Body of pancreas (tissue), 4 donors: ENCODE results near the gene OGFOD2.

Source experiments
- POLR2A ChIP-seq, 3 donors: fragments of 450-650 bp; IDR thresholded peaks; one replicate each; pipeline ENCODE4 v1.6.1; 2016; ENCODE audit warnings: antibody characterized with exemption in 3 of 3, mild to moderate bottlenecking in 2 of 3
- TF ChIP-seq, protein P1 (sequence below), 7 experiments: fragments of 450-650 bp in 4 of 7; fragments of 200-600 bp in 3 of 7; sonication (generic) in 3 of 7; IDR thresholded peaks; one replicate each; pipeline ENCODE4 v1.5.1; 2016 to 2019; ENCODE audit warnings: antibody characterized with exemption in 7 of 7

DNA sequence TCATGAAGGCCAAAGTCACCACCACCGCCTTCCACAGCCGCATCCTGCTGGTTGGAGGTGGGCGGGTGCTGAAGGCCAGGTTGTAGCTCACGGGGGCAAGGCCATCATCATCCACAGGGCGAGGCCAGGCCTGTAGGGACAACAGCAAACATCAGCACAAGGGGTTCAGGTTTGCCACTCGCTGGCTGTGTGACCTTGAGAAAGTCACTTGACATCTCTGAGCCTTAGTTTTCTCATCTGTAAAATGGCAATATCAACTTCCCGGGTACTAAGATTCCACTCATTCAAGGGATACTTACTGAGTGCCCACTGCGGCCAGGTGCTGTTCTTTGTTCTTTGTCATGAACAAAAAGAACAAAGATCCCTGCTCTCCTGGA is 14.9 kb upstream of the OGFOD2 start:
- TF ChIP-seq, protein P1, sequence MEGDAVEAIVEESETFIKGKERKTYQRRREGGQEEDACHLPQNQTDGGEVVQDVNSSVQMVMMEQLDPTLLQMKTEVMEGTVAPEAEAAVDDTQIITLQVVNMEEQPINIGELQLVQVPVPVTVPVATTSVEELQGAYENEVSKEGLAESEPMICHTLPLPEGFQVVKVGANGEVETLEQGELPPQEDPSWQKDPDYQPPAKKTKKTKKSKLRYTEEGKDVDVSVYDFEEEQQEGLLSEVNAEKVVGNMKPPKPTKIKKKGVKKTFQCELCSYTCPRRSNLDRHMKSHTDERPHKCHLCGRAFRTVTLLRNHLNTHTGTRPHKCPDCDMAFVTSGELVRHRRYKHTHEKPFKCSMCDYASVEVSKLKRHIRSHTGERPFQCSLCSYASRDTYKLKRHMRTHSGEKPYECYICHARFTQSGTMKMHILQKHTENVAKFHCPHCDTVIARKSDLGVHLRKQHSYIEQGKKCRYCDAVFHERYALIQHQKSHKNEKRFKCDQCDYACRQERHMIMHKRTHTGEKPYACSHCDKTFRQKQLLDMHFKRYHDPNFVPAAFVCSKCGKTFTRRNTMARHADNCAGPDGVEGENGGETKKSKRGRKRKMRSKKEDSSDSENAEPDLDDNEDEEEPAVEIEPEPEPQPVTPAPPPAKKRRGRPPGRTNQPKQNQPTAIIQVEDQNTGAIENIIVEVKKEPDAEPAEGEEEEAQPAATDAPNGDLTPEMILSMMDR (IDR thresholded peaks at IDR 0.05), result no peak
- no peak for TF ChIP-seq POLR2A (IDR thresholded peaks at IDR 0.05)
